GM23338 (cell line): ENCODE data around the gene DMKN. TPM values are rescaled to one million over a fixed set of nuclear protein-coding genes. Genes with fewer than 3 reads are reported as not detected.

Experiments used
- ATAC-seq: fragments of 200-7000 bp; cut with Tn5 transposase; 3 replicates; pipeline ENCODE4 v1.9.1; 2020
- DNase-seq: peaks from one replicate; pipeline ENCODE4 v3.0.0-alpha.2; 2015; ENCODE audit warnings: low spot score
- H2AFZ ChIP-seq: fragments of 200-600 bp; sonication (generic); 2 replicates; pipeline ENCODE4 v1.8.0; 2016; ENCODE audit warnings: antibody characterized with exemption, mild to moderate bottlenecking, moderate library complexity
- H3F3A ChIP-seq: fragments of 200-600 bp; sonication (generic); replicated peaks from 2 replicates; pipeline ENCODE4 v1.8.0; 2017; ENCODE audit warnings: antibody characterized with exemption, mixed run types, low read depth
- H3K27ac ChIP-seq: fragments of 200-600 bp; sonication (generic); 2 replicates; pipeline ENCODE4 v1.6.1; 2016; ENCODE audit warnings: low read depth
- H3K27me3 ChIP-seq: fragments of 200-600 bp; sonication (generic); 2 replicates; pipeline ENCODE4 v1.8.0; 2016; ENCODE audit warnings: mild to moderate bottlenecking, mixed run types, moderate library complexity; ENCODE audit not compliant: insufficient read depth
- H3K36me3 ChIP-seq: fragments of 200-600 bp; sonication (generic); 2 replicates; pipeline ENCODE4 v1.8.0; 2016; ENCODE audit warnings: mild to moderate bottlenecking; ENCODE audit not compliant: insufficient read depth
- H3K4me1 ChIP-seq: fragments of 200-600 bp; sonication (generic); 2 replicates; pipeline ENCODE4 v1.8.0; 2016; ENCODE audit warnings: mild to moderate bottlenecking, moderate library complexity; ENCODE audit not compliant: insufficient read depth
- H3K4me2 ChIP-seq: fragments of 200-600 bp; sonication (generic); 2 replicates; pipeline ENCODE4 v1.7.1; 2017; ENCODE audit warnings: mixed run types
- H3K4me3 ChIP-seq: fragments of 200-600 bp; sonication (generic); 2 replicates; pipeline ENCODE4 v1.6.1; 2016; ENCODE audit warnings: mixed run types
- H3K79me2 ChIP-seq: fragments of 200-600 bp; sonication (generic); replicated peaks from 2 replicates; pipeline ENCODE4 v1.8.0; 2017; ENCODE audit warnings: mild to moderate bottlenecking; ENCODE audit not compliant: insufficient read depth
- H3K9me2 ChIP-seq: fragments of 200-600 bp; sonication (generic); 2 replicates; pipeline ENCODE4 v1.8.0; 2017; ENCODE audit not compliant: insufficient read depth
- H4K20me1 ChIP-seq: fragments of 200-600 bp; sonication (generic); replicated peaks from 2 replicates; pipeline ENCODE4 v1.8.0; 2017; ENCODE audit warnings: mild to moderate bottlenecking; ENCODE audit not compliant: insufficient read depth
- H3K27ac Mint-ChIP-seq: 2 replicates; pipeline ENCODE4 v1.8.0; 2020; ENCODE audit warnings: inconsistent platforms, mild to moderate bottlenecking, moderate library complexity, mixed read lengths
- H3K27me3 Mint-ChIP-seq: 3 replicates; pipeline ENCODE4 v1.8.0; 2022; ENCODE audit warnings: low read depth, mild to moderate bottlenecking, moderate library complexity, mixed read lengths, inconsistent platforms; ENCODE audit not compliant: insufficient read depth, poor library complexity
- H3K36me3 Mint-ChIP-seq: 3 replicates; pipeline ENCODE4 v1.8.0; 2021; ENCODE audit warnings: low read depth, mild to moderate bottlenecking, inconsistent platforms, moderate library complexity, mixed read lengths
- H3K4me1 Mint-ChIP-seq: 3 replicates; pipeline ENCODE4 v1.8.0; 2020; ENCODE audit warnings: mild to moderate bottlenecking, inconsistent platforms, mixed read lengths
- H3K4me3 Mint-ChIP-seq: 3 replicates; pipeline ENCODE4 v1.8.0; 2021; ENCODE audit warnings: moderate library complexity, mild to moderate bottlenecking, inconsistent platforms, mixed read lengths
- H3K9me3 Mint-ChIP-seq: 3 replicates; pipeline ENCODE4 v1.8.0; 2020; ENCODE audit warnings: moderate library complexity, mild to moderate bottlenecking, inconsistent platforms, mixed read lengths
- CREB1 ChIP-seq: fragments of 250-450 bp; sonication (Bioruptor Pico); IDR thresholded peaks from 2 replicates; pipeline ENCODE4 v1.5.0; 2020; ENCODE audit warnings: low read depth, mild to moderate bottlenecking, moderate library complexity
- EZH2 ChIP-seq: fragments of 200-600 bp; sonication (generic); IDR thresholded peaks from one replicate; pipeline ENCODE4 v1.8.0; 2017; ENCODE audit warnings: antibody characterized with exemption, mild to moderate bottlenecking, low read depth; ENCODE audit not compliant: unreplicated experiment
- NANOG ChIP-seq: IDR thresholded peaks from 2 replicates; pipeline ENCODE4 v1.6.1; 2016; ENCODE audit warnings: antibody characterized with exemption, borderline replicate concordance
- STAT1 ChIP-seq: IDR thresholded peaks from one replicate; pipeline ENCODE4 v1.6.1; 2016; ENCODE audit warnings: antibody characterized with exemption; ENCODE audit not compliant: unreplicated experiment
- ZNF114 ChIP-seq: fragments of 250-450 bp; sonication (Bioruptor Pico); IDR thresholded peaks from 2 replicates; pipeline ENCODE4 v1.5.0; 2020; ENCODE audit warnings: mild to moderate bottlenecking, moderate library complexity
- ZNF331 ChIP-seq: fragments of 250-450 bp; sonication (Bioruptor Pico); IDR thresholded peaks from 2 replicates; pipeline ENCODE4 v1.5.0; 2020; ENCODE audit warnings: low read depth, mild to moderate bottlenecking, moderate library complexity
- polyA plus RNA-seq: library from polyadenylated mRNA; unstranded; fragments of >200 nt; fragmentation: Nextera tagmentation; extraction: Ambion mirVana; gene quantifications from 2 replicates; pipeline ENCODE4 v1.2.1, GENCODE V29; 2016
- total RNA-seq: library from RNA; depleted of rRNA; stranded (reverse); fragments of >200 nt; shearing (Covaris generic); gene quantifications from 2 replicates; pipeline ENCODE4 v1.2.3, GENCODE V29; 2014
- TF ChIP-seq, protein P1 (sequence below): IDR thresholded peaks from one replicate; pipeline ENCODE4 v1.6.1; 2018; ENCODE audit warnings: antibody characterized with exemption; ENCODE audit not compliant: unreplicated experiment
- TF ChIP-seq, protein P2 (sequence below): IDR thresholded peaks from 2 replicates; pipeline ENCODE4 v1.6.1; 2016; ENCODE audit warnings: antibody characterized with exemption
- TF ChIP-seq, protein P3 (sequence below), 2 experiments: fragments of 200-600 bp in 1 of 2; sonication (generic) in 1 of 2; conservative IDR thresholded peaks; 2 replicates each; pipeline versions ENCODE4 v1.5.1 to v1.6.1; 2016 to 2017; ENCODE audit warnings: antibody characterized with exemption in 2 of 2, low read depth in 2 of 2, mild to moderate bottlenecking in 2 of 2, moderate library complexity in 1 of 2

DMKN gene
- total and polyA plus RNA-seq, 2 experiments from 2014 or later = 259 to 569 TPM

DNA sequence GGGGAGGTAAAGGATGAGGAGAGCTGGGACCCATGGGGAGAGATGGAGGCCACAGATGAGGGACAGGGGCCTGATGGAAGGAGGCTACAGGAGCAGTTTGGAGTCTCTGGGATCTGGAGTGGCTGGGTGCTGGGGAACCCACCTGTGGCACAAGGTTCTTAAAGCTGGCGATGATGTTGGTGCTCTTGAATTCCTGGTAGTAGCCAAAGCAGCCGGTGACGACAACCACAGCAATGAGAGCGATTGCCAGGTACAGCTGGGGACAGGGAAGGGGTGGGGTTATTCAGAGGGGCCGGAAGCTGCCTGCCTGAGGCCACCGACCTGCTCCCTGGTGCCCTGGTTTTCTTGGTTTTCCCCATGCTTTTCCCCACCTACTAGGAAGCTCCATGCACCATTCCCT lies 47.2 kb upstream of the DMKN start:
- Mint-ChIP-seq H3K27ac (no peak overlapping the region), H3K36me3 (no peaks in the 10 kb centered on the region; the same call in 2 of the 3 replicates), H3K27me3 (peaks cover 26% of the 10 kb centered on the region), H3K9me3 (no peaks in the 10 kb centered on the region; the same call in 1 of the 3 replicates), H3K4me3 (no peak overlapping the region), H3K4me1 (peaks cover 12% of the 10 kb centered on the region)
- TF ChIP-seq, protein P1, sequence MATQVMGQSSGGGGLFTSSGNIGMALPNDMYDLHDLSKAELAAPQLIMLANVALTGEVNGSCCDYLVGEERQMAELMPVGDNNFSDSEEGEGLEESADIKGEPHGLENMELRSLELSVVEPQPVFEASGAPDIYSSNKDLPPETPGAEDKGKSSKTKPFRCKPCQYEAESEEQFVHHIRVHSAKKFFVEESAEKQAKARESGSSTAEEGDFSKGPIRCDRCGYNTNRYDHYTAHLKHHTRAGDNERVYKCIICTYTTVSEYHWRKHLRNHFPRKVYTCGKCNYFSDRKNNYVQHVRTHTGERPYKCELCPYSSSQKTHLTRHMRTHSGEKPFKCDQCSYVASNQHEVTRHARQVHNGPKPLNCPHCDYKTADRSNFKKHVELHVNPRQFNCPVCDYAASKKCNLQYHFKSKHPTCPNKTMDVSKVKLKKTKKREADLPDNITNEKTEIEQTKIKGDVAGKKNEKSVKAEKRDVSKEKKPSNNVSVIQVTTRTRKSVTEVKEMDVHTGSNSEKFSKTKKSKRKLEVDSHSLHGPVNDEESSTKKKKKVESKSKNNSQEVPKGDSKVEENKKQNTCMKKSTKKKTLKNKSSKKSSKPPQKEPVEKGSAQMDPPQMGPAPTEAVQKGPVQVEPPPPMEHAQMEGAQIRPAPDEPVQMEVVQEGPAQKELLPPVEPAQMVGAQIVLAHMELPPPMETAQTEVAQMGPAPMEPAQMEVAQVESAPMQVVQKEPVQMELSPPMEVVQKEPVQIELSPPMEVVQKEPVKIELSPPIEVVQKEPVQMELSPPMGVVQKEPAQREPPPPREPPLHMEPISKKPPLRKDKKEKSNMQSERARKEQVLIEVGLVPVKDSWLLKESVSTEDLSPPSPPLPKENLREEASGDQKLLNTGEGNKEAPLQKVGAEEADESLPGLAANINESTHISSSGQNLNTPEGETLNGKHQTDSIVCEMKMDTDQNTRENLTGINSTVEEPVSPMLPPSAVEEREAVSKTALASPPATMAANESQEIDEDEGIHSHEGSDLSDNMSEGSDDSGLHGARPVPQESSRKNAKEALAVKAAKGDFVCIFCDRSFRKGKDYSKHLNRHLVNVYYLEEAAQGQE = no peak
- TF ChIP-seq EZH2 (no peak), ZNF114 (CRISPR knock-in tag) (no peak), ZNF331 (CRISPR knock-in tag) (no peak)
- TF ChIP-seq, protein P2, sequence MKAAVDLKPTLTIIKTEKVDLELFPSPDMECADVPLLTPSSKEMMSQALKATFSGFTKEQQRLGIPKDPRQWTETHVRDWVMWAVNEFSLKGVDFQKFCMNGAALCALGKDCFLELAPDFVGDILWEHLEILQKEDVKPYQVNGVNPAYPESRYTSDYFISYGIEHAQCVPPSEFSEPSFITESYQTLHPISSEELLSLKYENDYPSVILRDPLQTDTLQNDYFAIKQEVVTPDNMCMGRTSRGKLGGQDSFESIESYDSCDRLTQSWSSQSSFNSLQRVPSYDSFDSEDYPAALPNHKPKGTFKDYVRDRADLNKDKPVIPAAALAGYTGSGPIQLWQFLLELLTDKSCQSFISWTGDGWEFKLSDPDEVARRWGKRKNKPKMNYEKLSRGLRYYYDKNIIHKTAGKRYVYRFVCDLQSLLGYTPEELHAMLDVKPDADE = no peak
- Histone ChIP-seq H3K4me2 (no peak overlapping the region), H3K79me2 (no peaks in the 10 kb centered on the region), H4K20me1 (no peaks in the 10 kb centered on the region), H3K27ac (no peak overlapping the region), H3K9me2 (no peaks in the 10 kb centered on the region), H3K4me3 (no peak overlapping the region), H3F3A (peaks cover 11% of the 10 kb centered on the region; the same call in 1 of the 2 replicates), H2AFZ (no peak overlapping the region), H3K4me1 (peaks cover 8% of the 10 kb centered on the region; the same call in 1 of the 2 replicates), H3K36me3 (no peaks in the 10 kb centered on the region), H3K27me3 (peaks cover 10% of the 10 kb centered on the region)
- DNase-seq (no peak), ATAC-seq (no peak)

DNA sequence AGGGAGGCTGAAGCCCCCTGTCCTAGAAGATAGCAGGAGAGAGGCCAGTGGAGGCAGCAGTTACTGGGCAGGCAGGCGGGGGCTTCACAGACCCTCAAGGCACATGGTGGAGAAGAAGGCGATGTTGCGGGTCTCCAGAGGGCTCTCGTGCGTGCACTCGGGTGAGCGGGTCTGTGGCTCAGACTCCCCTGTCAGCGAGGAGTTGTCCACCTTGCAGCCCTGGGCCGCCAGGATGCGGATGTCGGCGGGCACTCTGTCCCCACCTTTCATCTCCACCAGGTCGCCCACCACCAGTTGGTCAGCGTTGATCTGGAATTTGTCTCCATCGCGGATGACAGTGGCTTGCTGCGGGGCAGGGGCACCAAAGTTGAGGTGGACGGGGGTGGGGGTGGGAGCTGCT lies 46.8 kb upstream of the DMKN start:
- H3K27ac Mint-ChIP-seq = no peak overlapping the region
- Histone ChIP-seq H3K4me1 (peaks cover 8% of the 10 kb centered on the region; the same call in 1 of the 2 replicates), H4K20me1 (no peaks in the 10 kb centered on the region), H3K9me2 (no peaks in the 10 kb centered on the region), H3K4me2 (no peak overlapping the region), H2AFZ (no peak overlapping the region), H3K4me3 (no peak overlapping the region), H3K79me2 (no peaks in the 10 kb centered on the region), H3K27me3 (peaks cover 10% of the 10 kb centered on the region), H3K27ac (no peak overlapping the region), H3F3A (peaks cover 11% of the 10 kb centered on the region; the same call in 1 of the 2 replicates), H3K36me3 (no peaks in the 10 kb centered on the region)
- H3K9me3 Mint-ChIP-seq = no peaks in the 10 kb centered on the region; the same call in 1 of the 3 replicates
- TF ChIP-seq ZNF331 (CRISPR knock-in tag) = no peak
- no peak for TF ChIP-seq EZH2
- no peak for TF ChIP-seq STAT1
- no peak for TF ChIP-seq NANOG
- TF ChIP-seq, protein P3, sequence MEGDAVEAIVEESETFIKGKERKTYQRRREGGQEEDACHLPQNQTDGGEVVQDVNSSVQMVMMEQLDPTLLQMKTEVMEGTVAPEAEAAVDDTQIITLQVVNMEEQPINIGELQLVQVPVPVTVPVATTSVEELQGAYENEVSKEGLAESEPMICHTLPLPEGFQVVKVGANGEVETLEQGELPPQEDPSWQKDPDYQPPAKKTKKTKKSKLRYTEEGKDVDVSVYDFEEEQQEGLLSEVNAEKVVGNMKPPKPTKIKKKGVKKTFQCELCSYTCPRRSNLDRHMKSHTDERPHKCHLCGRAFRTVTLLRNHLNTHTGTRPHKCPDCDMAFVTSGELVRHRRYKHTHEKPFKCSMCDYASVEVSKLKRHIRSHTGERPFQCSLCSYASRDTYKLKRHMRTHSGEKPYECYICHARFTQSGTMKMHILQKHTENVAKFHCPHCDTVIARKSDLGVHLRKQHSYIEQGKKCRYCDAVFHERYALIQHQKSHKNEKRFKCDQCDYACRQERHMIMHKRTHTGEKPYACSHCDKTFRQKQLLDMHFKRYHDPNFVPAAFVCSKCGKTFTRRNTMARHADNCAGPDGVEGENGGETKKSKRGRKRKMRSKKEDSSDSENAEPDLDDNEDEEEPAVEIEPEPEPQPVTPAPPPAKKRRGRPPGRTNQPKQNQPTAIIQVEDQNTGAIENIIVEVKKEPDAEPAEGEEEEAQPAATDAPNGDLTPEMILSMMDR (conservative IDR thresholded peaks at IDR 0.05; ENCODE audit: low read depth in 2 of 2) = no peak
- TF ChIP-seq CREB1 (CRISPR knock-in tag) = no peak
- TF ChIP-seq ZNF114 (CRISPR knock-in tag) = no peak
- H3K36me3 Mint-ChIP-seq = no peaks in the 10 kb centered on the region; the same call in 2 of the 3 replicates
- H3K4me1 Mint-ChIP-seq = peaks cover 12% of the 10 kb centered on the region
- H3K4me3 Mint-ChIP-seq = no peak overlapping the region
- no peak for ATAC-seq
- no peak for DNase-seq
- peaks cover 26% of the 10 kb centered on the region for H3K27me3 Mint-ChIP-seq
